Measurements from ENCODE around the gene LHFPL2. TPM values are rescaled to one million over a fixed set of nuclear protein-coding genes. Genes with fewer than 3 reads are reported as not detected.

LHFPL2 gene
- total RNA-seq, 1 donor from 2014 or later = 32.4 TPM

DNA sequence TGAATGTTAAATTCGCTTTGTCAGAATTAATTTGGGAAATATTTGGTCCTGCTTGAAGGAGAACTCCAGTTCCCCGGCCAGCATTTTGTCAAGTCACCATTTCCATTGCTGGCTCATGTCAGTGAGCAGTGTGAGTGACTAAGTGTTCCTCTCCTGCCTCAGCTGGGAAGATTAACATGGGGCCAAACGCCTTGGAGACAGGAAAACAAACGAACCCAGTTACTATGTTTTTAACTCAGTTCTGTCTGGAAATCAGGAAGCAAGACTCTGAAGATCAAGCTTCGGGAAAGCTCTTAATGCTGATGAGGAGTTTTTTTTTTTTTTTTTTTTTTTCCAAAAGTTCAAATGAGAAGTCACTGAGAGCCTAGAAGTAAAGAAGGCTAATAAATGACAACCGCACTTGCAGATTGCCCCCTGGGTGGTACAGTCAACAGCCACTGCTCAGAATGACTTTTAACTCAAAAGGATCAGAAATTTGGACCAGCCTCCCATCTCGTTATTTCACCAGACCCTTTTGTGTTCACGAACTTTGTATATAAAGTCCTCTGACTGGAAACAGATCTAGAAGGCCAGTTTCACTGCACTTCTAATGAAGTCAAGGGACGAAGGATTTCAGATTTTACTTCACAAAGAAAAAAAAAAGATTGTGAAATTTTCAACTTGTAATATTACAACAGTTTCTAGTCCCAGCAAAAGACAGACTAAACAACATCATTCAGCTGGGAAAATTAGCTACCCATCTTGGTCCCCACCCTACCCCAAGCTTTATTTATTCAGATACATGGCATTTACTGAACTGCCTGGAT lies 121.3 kb downstream of the LHFPL2 start:
- DNase-seq (ENCODE audit: low read depth) (peak; percentile 96), FAIRE-seq (no peak)
- H3K4me3 ChIP-seq (ENCODE audit: low read depth, low read length) = no peak overlapping the region
- H3K27me3 ChIP-seq (ENCODE audit: control insufficient read depth, insufficient read depth, low read length) = no peaks in the 10 kb centered on the region
- H3K36me3 ChIP-seq (ENCODE audit: control insufficient read depth, insufficient read depth, low read length) = peaks cover 2% of the 10 kb centered on the region
- TF ChIP-seq, protein P1, sequence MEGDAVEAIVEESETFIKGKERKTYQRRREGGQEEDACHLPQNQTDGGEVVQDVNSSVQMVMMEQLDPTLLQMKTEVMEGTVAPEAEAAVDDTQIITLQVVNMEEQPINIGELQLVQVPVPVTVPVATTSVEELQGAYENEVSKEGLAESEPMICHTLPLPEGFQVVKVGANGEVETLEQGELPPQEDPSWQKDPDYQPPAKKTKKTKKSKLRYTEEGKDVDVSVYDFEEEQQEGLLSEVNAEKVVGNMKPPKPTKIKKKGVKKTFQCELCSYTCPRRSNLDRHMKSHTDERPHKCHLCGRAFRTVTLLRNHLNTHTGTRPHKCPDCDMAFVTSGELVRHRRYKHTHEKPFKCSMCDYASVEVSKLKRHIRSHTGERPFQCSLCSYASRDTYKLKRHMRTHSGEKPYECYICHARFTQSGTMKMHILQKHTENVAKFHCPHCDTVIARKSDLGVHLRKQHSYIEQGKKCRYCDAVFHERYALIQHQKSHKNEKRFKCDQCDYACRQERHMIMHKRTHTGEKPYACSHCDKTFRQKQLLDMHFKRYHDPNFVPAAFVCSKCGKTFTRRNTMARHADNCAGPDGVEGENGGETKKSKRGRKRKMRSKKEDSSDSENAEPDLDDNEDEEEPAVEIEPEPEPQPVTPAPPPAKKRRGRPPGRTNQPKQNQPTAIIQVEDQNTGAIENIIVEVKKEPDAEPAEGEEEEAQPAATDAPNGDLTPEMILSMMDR (IDR thresholded peaks at IDR 0.05; ENCODE audit: insufficient read depth, low read length, severe bottlenecking) = no peak

DNA sequence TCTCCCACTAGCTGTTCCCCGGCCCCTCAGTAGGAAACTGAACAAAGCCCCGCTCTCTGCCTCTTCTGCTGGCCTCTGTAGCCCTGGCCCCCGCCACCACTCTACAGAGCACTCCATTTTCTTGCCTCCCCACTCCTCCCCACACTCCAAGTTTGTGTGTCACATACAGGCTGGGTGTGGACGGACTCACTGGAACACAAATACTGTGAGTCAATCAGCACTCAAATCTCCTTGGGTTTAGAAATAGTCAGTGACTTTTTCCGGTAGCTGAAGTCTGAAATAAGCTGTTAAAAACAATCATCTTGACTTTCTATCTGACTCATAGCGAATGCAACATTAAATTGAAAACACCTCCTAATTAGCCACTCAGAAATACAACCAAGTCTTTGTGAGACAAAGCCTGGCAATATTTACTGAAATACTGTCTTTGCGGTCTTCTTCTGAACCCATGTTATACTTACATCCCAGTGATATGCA lies 122.5 kb downstream of the LHFPL2 start:
- TF ChIP-seq, protein P1 (IDR thresholded peaks at IDR 0.05; ENCODE audit: insufficient read depth, low read length, severe bottlenecking) = no peak
- H3K27me3 ChIP-seq (ENCODE audit: control insufficient read depth, insufficient read depth, low read length) = no peaks in the 10 kb centered on the region

DNA sequence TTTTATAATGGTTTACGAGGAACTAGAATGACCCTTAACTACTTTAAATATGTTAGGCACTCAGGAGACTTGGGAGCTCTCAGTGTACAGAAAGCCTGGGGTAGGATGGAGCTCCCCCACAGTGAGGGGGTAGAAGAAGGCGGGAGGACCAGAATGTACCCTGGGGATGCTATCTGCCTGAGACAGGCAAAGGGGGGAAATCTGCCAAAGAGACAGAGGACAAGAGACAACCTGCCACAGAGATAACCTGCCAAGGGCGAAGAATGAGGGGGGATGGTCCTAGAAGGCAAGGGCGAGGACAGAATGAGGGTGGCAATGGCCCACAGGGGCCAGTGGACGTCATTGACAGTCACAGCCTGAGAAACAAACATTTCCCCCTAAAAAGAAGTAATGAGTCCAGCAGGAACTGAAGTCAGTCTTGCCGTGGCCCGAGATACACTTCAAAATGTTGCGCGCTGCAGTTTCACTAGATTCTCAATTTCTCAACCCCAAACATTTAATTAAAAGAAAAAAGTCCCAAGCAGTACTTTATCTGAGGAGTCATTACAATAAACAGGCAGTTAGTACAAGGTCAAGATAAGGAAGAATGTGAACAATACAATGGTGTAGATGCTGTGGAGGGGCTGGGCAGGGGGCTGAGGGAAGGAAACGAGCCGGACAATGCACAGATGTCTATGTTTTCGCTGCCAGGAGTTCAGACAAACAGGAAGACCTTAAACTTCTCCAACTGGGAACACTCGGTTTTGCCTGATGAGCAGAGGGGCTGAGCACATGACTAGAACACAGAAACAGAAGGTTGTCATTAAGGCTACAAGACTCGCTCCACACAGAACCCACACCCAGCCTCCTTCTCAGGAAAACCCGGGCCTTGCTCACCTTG lies 125.0 kb downstream of the LHFPL2 start:
- FAIRE-seq = no peak
- Histone ChIP-seq H3K4me3 (ENCODE audit: low read depth, low read length) (no peak overlapping the region), H3K36me3 (ENCODE audit: control insufficient read depth, insufficient read depth, low read length) (peaks cover 2% of the 10 kb centered on the region), H3K27me3 (ENCODE audit: control insufficient read depth, insufficient read depth, low read length) (no peaks in the 10 kb centered on the region)
- DNase-seq (ENCODE audit: low read depth) = no peak
- TF ChIP-seq, protein P1 (IDR thresholded peaks at IDR 0.05; ENCODE audit: insufficient read depth, low read length, severe bottlenecking) = no peak

More for the DNA sequence above, 122.5 kb downstream of the LHFPL2 start:
- Histone ChIP-seq H3K4me3 (ENCODE audit: low read depth, low read length) (no peak overlapping the region), H3K36me3 (ENCODE audit: control insufficient read depth, insufficient read depth, low read length) (peaks cover 2% of the 10 kb centered on the region)
- DNase-seq (ENCODE audit: low read depth) (peak; percentile 97), FAIRE-seq (no peak)

DNA sequence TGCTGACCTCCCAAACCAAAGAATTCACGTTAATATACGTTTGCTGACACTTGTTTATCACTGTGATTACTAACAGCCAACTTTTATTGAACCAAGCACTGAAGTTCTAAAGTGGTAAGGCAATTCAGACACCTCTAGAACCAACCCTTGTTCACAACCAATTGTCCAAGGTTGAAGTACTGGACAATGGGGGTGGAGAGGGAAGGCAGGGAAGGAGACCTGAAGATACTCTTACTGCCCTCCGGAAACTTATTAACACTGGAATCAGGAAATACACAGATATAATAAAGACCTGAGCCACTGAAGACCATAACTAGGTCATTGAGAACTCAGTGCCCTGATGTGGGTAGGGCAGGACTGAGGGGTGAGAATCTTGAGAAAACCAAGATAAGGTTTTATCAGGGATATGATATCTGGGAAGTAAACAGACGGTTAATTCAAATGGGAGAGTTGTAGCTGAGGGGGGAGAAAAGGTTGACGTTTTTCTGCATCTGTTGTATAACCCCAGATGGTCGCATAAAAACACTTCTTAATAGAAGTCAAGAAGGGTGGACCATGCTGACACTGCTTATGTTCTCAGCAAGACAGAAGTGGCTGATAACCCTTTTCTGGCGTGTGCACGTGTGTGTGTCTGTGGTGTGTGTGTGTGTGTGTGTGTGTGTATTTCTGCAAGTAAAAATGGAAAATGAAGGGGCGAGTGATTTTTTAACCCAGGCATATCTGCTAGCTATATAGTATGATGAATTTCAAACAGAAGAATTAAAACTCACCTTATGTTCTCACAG lies 125.9 kb downstream of the LHFPL2 start:
- H3K36me3 ChIP-seq (ENCODE audit: control insufficient read depth, insufficient read depth, low read length) = peaks cover 2% of the 10 kb centered on the region
- TF ChIP-seq, protein P1 (IDR thresholded peaks at IDR 0.05; ENCODE audit: insufficient read depth, low read length, severe bottlenecking) = no peak
- H3K27me3 ChIP-seq (ENCODE audit: control insufficient read depth, insufficient read depth, low read length) = no peaks in the 10 kb centered on the region
- H3K4me3 ChIP-seq (ENCODE audit: low read depth, low read length) = no peak overlapping the region
- FAIRE-seq (no peak), DNase-seq (ENCODE audit: low read depth) (no peak)

DNA sequence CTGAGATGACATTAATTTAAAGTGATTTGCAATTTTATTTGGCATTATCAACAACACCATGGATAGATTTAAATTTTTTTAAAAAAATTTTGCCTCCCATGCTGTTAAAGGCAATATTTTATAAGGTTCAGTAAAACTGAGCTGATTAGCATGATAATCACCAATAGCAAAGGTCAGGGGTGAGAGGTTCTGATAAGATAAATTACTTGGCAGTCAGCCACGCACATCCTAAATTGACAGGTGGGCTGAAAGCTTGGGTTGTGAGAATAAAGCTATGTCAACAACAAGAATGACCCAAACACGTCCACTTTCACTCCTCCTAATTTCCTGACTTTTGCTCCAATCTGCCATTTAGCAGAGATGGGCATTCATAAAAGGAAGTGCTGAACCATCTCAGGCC lies 127.1 kb downstream of the LHFPL2 start:
- FAIRE-seq = no peak
- TF ChIP-seq, protein P1 (IDR thresholded peaks at IDR 0.05; ENCODE audit: insufficient read depth, low read length, severe bottlenecking) = no peak
- peaks cover 2% of the 10 kb centered on the region for H3K36me3 ChIP-seq (ENCODE audit: control insufficient read depth, insufficient read depth, low read length)

More for the DNA sequence above, 127.1 kb downstream of the LHFPL2 start:
- Histone ChIP-seq H3K27me3 (ENCODE audit: control insufficient read depth, insufficient read depth, low read length) (no peaks in the 10 kb centered on the region), H3K4me3 (ENCODE audit: low read depth, low read length) (no peak overlapping the region)
- no peak for DNase-seq (ENCODE audit: low read depth)

Measured in bronchial epithelial cell (primary cell).